Measurements from ENCODE around the gene PIGU.

PIGU gene

GRCh38 chr20:34558320-34559218 lies 118.3 kb downstream of the PIGU start, which contains the start of gene MAP1LC3A:
MAP1LC3A (plus strand) TSS chr20:34558718; CDS start chr20:34558869, 151 bp downstream.
- TF ChIP-seq, protein P1, sequence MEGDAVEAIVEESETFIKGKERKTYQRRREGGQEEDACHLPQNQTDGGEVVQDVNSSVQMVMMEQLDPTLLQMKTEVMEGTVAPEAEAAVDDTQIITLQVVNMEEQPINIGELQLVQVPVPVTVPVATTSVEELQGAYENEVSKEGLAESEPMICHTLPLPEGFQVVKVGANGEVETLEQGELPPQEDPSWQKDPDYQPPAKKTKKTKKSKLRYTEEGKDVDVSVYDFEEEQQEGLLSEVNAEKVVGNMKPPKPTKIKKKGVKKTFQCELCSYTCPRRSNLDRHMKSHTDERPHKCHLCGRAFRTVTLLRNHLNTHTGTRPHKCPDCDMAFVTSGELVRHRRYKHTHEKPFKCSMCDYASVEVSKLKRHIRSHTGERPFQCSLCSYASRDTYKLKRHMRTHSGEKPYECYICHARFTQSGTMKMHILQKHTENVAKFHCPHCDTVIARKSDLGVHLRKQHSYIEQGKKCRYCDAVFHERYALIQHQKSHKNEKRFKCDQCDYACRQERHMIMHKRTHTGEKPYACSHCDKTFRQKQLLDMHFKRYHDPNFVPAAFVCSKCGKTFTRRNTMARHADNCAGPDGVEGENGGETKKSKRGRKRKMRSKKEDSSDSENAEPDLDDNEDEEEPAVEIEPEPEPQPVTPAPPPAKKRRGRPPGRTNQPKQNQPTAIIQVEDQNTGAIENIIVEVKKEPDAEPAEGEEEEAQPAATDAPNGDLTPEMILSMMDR (conservative IDR thresholded peaks at IDR 0.05; ENCODE audit: control insufficient read depth, insufficient read depth, low read depth, low read length) = no peak
- DNase-seq (ENCODE audit: low read depth) = peak; percentile 93
- H3K4me3 ChIP-seq (ENCODE audit: control insufficient read depth, low read depth, low read length) = peak within 1 kb of the TSS; percentile 73

DNA sequence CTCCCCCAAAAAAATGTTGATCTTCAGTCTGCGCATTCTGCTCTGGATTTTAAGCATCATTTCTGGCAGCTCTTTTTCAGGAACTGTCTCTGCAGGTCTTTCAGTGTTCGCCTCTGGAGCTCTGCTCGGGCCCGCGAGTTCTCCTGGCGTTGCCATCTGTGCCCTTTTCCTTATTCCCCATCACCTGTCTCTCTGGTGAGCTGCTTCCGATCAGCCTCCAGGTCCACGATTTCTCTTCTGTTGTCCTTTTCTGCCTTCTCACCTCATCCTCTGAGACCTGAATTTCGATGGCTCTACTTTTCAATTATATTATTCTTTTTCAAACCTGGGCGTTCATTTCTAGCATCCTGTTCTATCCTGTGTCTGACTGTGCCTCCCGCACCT lies 119.0 kb downstream of the PIGU start:
- H3K4me3 ChIP-seq (ENCODE audit: control insufficient read depth, low read depth, low read length) = peak overlapping the region; percentile 73
- no peak for DNase-seq (ENCODE audit: low read depth)
- TF ChIP-seq, protein P1 (conservative IDR thresholded peaks at IDR 0.05; ENCODE audit: control insufficient read depth, insufficient read depth, low read depth, low read length) = no peak

- TF ChIP-seq, protein P1 (conservative IDR thresholded peaks at IDR 0.05; ENCODE audit: control insufficient read depth, insufficient read depth, low read depth, low read length) = no peak
- no peak overlapping the region for H3K4me3 ChIP-seq (ENCODE audit: control insufficient read depth, low read depth, low read length)
- no peak for DNase-seq (ENCODE audit: low read depth)
Observed at GRCh38 chr20:34553366-34553867, 123.5 kb downstream of the PIGU start.

GRCh38 chr20:34552569-34552968 lies 124.3 kb downstream of the PIGU start:
- DNase-seq (ENCODE audit: low read depth) = no peak
- TF ChIP-seq, protein P1 (conservative IDR thresholded peaks at IDR 0.05; ENCODE audit: control insufficient read depth, insufficient read depth, low read depth, low read length) = no peak
- H3K4me3 ChIP-seq (ENCODE audit: control insufficient read depth, low read depth, low read length) = no peak overlapping the region

DNA sequence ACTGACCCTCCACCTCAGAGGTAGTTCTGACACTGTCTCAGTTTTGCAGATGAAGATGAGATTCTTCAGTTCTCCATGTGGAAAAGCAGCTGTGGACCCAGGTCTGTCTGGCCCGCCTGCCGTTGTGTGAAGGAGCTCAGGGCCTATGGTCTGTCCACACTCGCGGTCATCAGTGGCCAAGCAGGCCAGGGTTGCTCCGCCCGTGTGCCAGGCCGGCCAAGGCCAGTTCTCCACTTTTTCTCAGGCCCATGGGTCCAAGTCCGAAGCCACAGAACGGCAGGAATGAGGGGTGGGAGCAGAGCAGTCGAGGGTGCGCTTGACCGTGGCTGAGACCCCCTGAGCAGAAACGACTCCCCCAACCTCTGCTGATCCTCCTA lies 127.0 kb downstream of the PIGU start:
- no peak for DNase-seq (ENCODE audit: low read depth)
- no peak overlapping the region for H3K4me3 ChIP-seq (ENCODE audit: control insufficient read depth, low read depth, low read length)
- TF ChIP-seq, protein P1 (conservative IDR thresholded peaks at IDR 0.05; ENCODE audit: control insufficient read depth, insufficient read depth, low read depth, low read length) = no peak

GRCh38 chr20:34549291-34549928 lies 127.5 kb downstream of the PIGU start:
- no peak overlapping the region for H3K4me3 ChIP-seq (ENCODE audit: control insufficient read depth, low read depth, low read length)
- TF ChIP-seq, protein P1 (conservative IDR thresholded peaks at IDR 0.05; ENCODE audit: control insufficient read depth, insufficient read depth, low read depth, low read length) = no peak
- no peak for DNase-seq (ENCODE audit: low read depth)

Data from fibroblast of mammary gland (primary cell).